EL (cell line): ENCODE results near the gene HEXA.
"Not testable (repeated sequence)": the region's sequence is repeated elsewhere in the genome, so short reads cannot be mapped to it uniquely, and the experiment has no call there.

Source experiments
- DNase-seq: peaks from one replicate; pipeline ENCODE4 v3.0.0-alpha.2; 2016

Gene HEXA

GRCh38 chr15:72375846-72376581, at the start of gene HEXA:
Gene HEXA, minus strand, starts transcription at chr15:72376014. Its CDS starts 42 bp downstream, at chr15:72375972.
- peak; percentile 86 for DNase-seq

DNA sequence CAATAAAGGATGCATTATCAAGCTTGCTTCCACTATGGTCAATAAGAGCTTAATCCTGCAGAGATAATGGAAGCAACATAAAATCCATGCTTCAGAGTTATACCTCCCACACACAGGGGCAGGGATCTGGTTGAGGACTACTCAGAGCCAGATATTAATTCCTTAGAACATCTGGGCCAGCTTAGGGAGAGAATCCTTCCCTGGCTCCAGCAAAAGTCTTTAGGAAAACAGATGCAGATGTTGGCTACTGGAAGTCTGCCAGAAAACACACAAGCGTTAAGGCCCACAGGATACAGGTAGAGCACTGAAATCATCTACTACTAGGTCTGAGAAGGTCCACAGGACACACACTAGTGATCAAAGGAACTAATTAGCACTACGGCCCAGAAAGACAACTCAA, 47.4 kb upstream of the HEXA start:
- DNase-seq: no peak

- no peak for DNase-seq
These were observed 45.7 kb upstream of the HEXA start for GRCh38 chr15:72421484-72421883.

- DNase-seq: no peak
These were observed 44.8 kb upstream of the HEXA start for GRCh38 chr15:72420576-72420975.

GRCh38 chr15:72419768-72420167, 44.0 kb upstream of the HEXA start:
- DNase-seq: not testable (repeated sequence)

DNA sequence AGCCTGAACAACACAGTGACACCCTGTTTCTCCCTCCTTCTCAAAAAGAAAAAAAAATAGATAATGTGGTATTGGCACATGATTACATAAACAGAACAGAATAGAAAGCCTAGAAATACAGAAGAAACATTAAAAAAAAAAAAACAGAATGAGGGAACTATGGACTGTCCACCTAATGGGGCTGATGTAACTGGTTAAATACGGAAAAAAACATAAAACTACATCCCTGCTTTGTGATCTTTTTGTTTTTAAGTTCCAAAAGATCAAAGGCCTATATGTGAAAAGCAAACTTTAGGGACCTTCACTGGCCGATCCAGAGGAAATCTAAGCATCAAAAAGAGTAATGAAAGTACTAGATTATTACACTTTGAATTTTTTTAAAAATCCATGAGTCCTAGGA, 39.5 kb upstream of the HEXA start:
- no peak for DNase-seq

- not testable (repeated sequence) for DNase-seq
These were observed 37.5 kb upstream of the HEXA start for GRCh38 chr15:72413337-72413736.

DNA sequence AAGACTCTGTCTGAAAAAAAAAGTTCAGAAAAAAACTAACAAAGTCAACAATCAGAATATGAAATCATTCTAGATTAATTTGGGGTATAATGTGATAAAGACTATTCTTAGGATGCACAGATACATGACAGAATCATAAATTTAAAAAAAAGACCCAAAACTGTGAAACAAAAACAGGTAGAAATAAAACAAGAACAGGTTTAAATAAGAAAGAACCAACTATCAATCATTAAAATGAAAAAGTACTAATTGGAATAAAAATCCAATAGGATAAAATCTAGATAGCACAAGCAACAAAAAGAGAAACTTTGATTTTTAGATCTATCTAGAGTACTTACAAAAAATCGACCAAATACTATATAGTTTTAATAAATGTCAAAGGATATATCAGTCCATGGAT, 35.7 kb upstream of the HEXA start:
- no peak for DNase-seq

- no peak for DNase-seq
These were observed 35.3 kb upstream of the HEXA start for GRCh38 chr15:72411111-72411510.

DNA sequence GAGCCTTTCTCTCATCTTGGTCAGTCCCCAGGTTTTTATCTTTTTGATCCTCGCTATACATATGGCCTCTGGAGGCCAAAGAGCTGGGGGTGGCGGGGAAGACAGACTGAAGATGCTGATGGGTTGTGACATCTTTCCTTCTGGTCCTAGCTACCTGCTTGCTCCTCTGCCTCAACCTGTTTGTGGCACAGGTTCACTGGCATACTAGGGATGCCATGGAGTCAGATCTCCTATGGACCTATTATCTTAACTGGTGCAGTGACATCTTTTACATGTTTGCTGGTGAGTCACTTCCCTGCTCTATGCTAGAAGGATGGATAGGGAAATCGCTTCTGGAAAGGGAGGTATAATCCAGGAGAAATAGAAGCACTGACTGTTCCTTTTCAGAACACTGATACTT, 31.1 kb upstream of the HEXA start:
- no peak for DNase-seq

DNA sequence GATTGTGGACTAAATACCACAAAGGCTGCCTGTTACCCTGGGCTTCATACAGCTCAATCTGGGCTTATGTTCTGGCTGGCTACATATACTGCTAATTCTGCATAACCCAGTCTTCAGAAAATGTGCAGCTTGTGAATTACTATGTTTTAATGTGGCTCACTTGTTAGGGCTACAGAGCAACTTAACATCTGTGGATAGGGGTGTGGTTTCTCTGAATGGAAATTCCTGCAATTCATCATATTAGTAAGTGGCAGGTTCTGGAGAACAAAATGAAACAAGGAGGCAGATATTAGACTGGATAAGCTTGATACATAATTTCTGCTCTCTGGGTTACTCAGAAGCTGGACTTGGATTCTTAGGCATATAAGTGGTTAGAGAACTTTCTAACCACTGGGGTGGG, 29.0 kb upstream of the HEXA start:
- DNase-seq: no peak

DNA sequence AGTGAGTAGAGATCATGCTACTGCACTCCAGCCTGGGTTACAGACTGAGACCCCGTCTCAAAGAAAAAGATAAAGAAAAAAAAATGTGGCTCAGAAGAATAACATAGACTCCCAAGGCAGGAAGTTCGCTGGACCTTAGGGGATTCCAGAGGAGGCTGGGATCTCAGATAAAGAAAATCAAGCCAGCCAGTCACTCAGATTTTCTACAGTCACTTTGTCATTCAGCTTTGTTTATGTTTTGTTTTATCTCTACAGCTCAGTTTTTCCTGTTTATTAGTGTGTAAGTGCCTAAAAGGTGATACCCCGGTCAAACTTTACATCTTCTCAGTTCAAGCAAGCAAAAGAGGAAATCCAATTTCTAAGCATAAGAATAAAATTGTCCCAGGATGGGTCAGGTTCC, 28.5 kb upstream of the HEXA start:
- DNase-seq: no peak

GRCh38 chr15:72402726-72403125, 26.9 kb upstream of the HEXA start:
- no peak for DNase-seq

GRCh38 chr15:72398648-72399047, 22.8 kb upstream of the HEXA start:
- DNase-seq: no peak

DNA sequence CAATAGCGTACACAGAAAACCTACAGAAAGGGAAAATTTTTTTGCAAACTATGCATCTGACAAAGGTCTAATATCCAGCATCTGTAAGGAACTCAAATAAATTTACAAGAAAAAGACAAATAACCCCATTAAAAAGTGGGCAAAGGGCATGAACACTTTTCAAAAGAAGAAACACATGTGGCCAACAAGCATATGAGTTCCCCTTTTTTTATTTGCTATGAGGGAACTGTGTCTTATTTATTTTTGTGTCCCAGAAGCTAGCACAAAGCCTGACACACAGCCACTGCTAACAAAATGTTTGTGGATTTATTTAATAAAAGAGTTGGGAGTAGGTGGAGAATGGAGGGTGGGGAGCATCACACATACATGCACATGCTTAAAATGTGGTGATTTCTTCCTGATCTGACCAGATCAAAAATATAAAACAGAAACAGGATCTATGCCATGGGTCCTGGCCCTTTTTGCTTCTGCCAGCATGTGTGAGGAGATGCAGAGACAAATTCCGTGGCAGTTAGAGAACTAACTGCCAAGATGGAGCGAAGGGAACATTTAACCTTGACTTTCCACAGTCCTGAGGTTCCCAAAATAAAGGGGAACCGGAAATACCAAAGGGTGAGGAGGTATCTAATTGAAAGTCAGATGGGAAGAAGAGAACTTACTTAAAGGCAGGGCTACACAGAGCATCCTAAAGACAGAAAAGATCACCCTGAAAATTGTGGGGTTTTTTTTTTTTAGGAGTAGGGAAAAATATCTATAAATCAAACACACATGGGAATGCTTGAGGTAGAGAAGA, 22.2 kb upstream of the HEXA start, which contains the start of gene TMEM202:
TSS of gene TMEM202 (plus strand) at position 510 of the 793 bp plus-strand sequence. CDS start at position 532, 22 bp downstream.
- no peak for DNase-seq

- DNase-seq: not testable (repeated sequence)
These were observed 20.5 kb upstream of the HEXA start for GRCh38 chr15:72396331-72396730.

DNA sequence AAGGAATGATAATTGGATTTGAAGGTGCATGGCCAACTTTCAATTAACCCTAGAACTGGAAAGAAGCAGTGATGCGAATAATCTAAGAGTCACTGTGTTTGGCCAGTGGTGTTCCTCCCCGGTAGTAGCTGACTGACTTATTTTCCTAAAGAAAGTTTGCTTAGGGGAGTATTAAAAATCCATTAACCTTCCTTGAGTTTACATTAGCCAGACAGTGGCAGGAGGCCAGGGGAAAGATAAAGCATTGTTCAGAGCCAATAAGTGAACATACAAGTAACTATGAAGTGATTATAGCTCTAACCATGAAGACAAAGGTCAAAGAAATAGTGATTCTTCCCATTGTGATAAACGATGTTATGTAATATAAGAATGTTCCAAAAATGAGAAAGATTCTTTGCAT, 13.4 kb upstream of the HEXA start:
- DNase-seq: no peak

DNA sequence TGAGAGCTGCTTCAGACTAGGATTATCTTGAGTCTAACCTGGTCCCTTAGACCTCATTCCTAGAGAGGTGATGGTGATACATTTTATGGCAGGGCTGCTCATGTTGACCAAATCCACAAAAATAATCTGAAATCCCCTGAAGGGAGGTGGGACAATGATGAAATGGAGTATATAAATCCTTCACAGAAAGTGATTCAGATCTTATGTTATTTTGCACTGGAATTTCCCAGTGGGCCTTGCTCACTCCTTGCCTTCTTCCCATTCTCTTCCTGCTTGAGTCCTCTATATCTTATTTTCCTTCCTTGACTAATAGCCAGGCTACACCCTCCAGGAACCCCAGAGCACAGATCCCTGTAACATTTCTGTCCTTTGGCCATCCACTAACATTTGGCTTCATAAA, 11.9 kb upstream of the HEXA start:
- DNase-seq: no peak

- DNase-seq: no peak
These were observed 6.3 kb upstream of the HEXA start for GRCh38 chr15:72382146-72382545.

DNA sequence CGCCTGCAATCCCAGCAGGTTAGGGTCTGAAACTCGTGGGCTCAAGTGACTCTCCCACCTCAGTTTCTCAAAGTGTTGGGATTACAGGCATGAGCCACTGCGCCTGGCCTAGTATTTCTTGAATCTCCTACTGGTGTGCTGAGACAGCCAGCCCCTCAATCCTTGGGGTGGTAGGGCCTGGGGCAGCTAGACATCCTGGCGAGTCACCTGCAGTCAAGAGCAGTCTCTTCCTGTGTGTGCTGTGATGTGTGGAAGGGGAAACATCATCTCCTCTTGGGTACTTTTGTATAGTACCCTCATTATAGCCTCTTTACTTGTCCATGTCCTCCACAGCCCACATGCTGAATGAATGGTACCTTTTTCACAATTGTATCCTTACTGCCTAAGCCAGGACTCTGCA, 4.9 kb upstream of the HEXA start:
- DNase-seq: no peak

DNA sequence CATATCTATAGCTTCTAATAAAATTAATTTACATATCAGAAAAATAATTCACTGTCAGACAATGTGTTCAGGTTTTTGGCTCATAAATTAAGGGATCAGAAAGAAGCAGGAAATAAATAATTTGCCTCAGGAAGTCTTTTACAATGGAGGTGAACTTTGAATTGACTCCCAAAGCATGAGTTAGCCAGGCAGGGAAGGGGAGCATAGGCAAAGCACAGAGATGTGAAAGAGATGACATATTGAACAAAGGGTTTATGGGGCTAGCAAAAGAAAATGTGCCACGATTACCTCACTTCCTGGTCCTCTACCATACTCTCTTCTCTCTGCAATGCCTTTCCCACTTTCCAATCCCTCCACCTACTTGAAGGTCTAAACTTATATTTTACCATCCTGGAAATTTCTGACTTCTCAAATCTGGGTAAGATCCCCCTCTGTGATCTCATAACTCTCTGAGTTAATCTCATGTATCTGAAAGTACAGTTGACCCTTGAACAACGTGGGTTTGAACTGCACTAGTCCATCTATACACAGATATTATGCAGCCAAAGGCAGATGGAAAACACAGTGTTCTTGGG, 4.1 kb upstream of the HEXA start:
- no peak for DNase-seq

DNA sequence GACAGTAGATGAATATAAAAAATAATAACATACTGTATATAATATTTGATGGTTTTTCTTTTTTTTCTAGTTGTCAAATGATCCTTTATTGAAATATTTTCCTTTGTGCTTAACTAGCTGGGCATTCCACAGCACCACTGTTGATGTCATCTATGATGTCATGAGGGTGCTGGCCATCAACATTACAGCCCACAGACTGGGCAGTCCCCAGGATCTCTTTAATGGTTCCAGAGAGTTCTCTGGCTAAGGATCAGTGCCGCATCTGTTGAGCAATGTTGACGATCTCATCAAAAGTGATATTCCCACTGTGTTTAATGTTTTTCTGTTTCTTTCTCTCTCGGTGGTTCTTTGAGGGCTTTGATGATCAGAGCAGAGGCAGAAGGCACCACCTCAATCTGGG, 3.3 kb upstream of the HEXA start:
- DNase-seq: not testable (repeated sequence)

GRCh38 chr15:72377331-72377730, 1.5 kb upstream of the HEXA start:
- DNase-seq: no peak

- no peak for DNase-seq
These were observed 341 bp downstream of the HEXA start for GRCh38 chr15:72375501-72375845.
